Liver (tissue), 9 donors: ENCODE data around the gene PTMA. TPM values are rescaled to one million over a fixed set of nuclear protein-coding genes. Genes with fewer than 3 reads are reported as not detected.

Experiments
- DNase-seq: peaks from one replicate; pipeline ENCODE4 v3.0.0-alpha.2; 2017; ENCODE audit warnings: low spot score
- H3K27ac ChIP-seq, 2 donors: one replicate each; pipeline ENCODE4 v1.7.0; 2013; ENCODE audit warnings: inconsistent platforms in 2 of 2, low read length in 2 of 2, control low read depth in 1 of 2, low read depth in 1 of 2, mild to moderate bottlenecking in 1 of 2
- H3K27me3 ChIP-seq, 4 donors: one replicate each; pipeline versions ENCODE4 v1.6.1 to v1.7.0; 2013; ENCODE audit warnings: low read length in 3 of 4, inconsistent platforms in 1 of 4, mild to moderate bottlenecking in 1 of 4, moderate library complexity in 1 of 4; ENCODE audit not compliant: control insufficient read depth in 4 of 4, insufficient read depth in 4 of 4
- H3K36me3 ChIP-seq, 4 donors: one replicate each; pipeline versions ENCODE4 v1.6.1 to v1.7.0; 2013; ENCODE audit warnings: low read length in 3 of 4, mild to moderate bottlenecking in 3 of 4, low read depth in 1 of 4, moderate library complexity in 1 of 4; ENCODE audit not compliant: control insufficient read depth in 4 of 4, insufficient read depth in 3 of 4
- H3K4me1 ChIP-seq, 4 donors: one replicate each; pipeline versions ENCODE4 v1.6.1 to v1.7.0; 2013; ENCODE audit warnings: low read length in 3 of 4, mild to moderate bottlenecking in 3 of 4, moderate library complexity in 1 of 4; ENCODE audit not compliant: control insufficient read depth in 4 of 4, insufficient read depth in 4 of 4
- H3K4me3 ChIP-seq, 3 donors: one replicate each; pipeline versions ENCODE4 v1.6.1 to v1.7.0; 2013; ENCODE audit warnings: low read length in 3 of 3, control low read depth in 1 of 3, low read depth in 1 of 3, mild to moderate bottlenecking in 1 of 3
- H3K9ac ChIP-seq, 2 donors: one replicate each; pipeline ENCODE4 v1.7.0; 2013; ENCODE audit warnings: low read length in 2 of 2, mild to moderate bottlenecking in 2 of 2, moderate library complexity in 2 of 2, control low read depth in 1 of 2, low read depth in 1 of 2
- H3K9me3 ChIP-seq, 4 donors: one replicate each; pipeline versions ENCODE4 v1.6.1 to v1.7.0; 2013; ENCODE audit warnings: low read length in 3 of 4; ENCODE audit not compliant: control insufficient read depth in 4 of 4
- FOXA1 ChIP-seq: IDR thresholded peaks from 2 replicates; pipeline ENCODE4 v1.6.1; 2016; ENCODE audit warnings: antibody characterized with exemption
- FOXA2 ChIP-seq: IDR thresholded peaks from 2 replicates; pipeline ENCODE4 v1.6.1; 2016; ENCODE audit warnings: antibody characterized with exemption
- HNF4G ChIP-seq: IDR thresholded peaks from 2 replicates; pipeline ENCODE4 v1.6.1; 2016; ENCODE audit warnings: antibody characterized with exemption
- JUND ChIP-seq, 2 donors: IDR thresholded peaks; 2 replicates each; pipeline ENCODE4 v1.6.1; 2016; ENCODE audit warnings: antibody characterized with exemption in 2 of 2
- NR2F2 ChIP-seq: IDR thresholded peaks from 2 replicates; pipeline ENCODE4 v1.6.1; 2016; ENCODE audit warnings: antibody characterized with exemption
- RAD21 ChIP-seq, 2 donors: IDR thresholded peaks; 2 replicates each; pipeline ENCODE4 v1.6.1; 2016; ENCODE audit warnings: antibody characterized with exemption in 2 of 2, mild to moderate bottlenecking in 2 of 2
- RXRA ChIP-seq, 2 donors: IDR thresholded peaks; 2 replicates each; pipeline ENCODE4 v1.6.1; 2017 to 2018; ENCODE audit warnings: antibody characterized with exemption in 2 of 2, mild to moderate bottlenecking in 1 of 2
- TAF1 ChIP-seq: conservative IDR thresholded peaks from 2 replicates; pipeline ENCODE4 v1.6.1; 2016; ENCODE audit warnings: antibody characterized with exemption, mild to moderate bottlenecking
- YY1 ChIP-seq: IDR thresholded peaks from 2 replicates; pipeline ENCODE4 v1.6.1; 2016; ENCODE audit warnings: antibody characterized with exemption, mild to moderate bottlenecking
- WGBS: extraction: QIAGEN DNeasy Blood & Tissue Kit; methylation state at CpG from one replicate; pipeline ENCODE4 v1.1.7; 2013; 5-methylcytosine and 5-hydroxymethylcytosine counted together
- polyA plus RNA-seq, 2 donors: library from polyadenylated mRNA; stranded (reverse) in 1 of 2; unstranded in 1 of 2; fragments of 200-250 nt in 1 of 2; fragments of >200 nt in 1 of 2; fragmentation: Nextera tagmentation in 1 of 2; extraction: Ambion mirVana in 1 of 2; gene quantifications; one replicate each; pipeline versions ENCODE4 v1.2.1 to v1.2.3, GENCODE V29; 2013 to 2015
- total RNA-seq, 2 donors: library from RNA; depleted of rRNA; stranded (reverse); fragments of >200 nt; gene quantifications; one replicate each; pipeline ENCODE4 v1.2.3, GENCODE V29; 2014
- TF ChIP-seq, protein P1 (sequence below): fragments of 150-350 bp; IDR thresholded peaks from 2 replicates; pipeline ENCODE4 v1.5.1; 2017; ENCODE audit warnings: improper control_type of control experiment, low read depth, low read length; ENCODE audit not compliant: missing input control
- TF ChIP-seq, protein P2 (sequence below): IDR thresholded peaks from 2 replicates; pipeline ENCODE4 v1.6.1; 2016; ENCODE audit warnings: antibody characterized with exemption
- TF ChIP-seq, protein P3 (sequence below): IDR thresholded peaks from 2 replicates; pipeline ENCODE4 v1.6.1; 2016; ENCODE audit warnings: antibody characterized with exemption, mild to moderate bottlenecking
- TF ChIP-seq, protein P4 (sequence below): IDR thresholded peaks from 2 replicates; pipeline ENCODE4 v1.6.1; 2016; ENCODE audit warnings: antibody characterized with exemption
- donor health status: healthy.
- donor health status: healthy.
- donor health status: healthy.
- donor health status: healthy.
- donor health status: healthy.

The PTMA gene
- total and polyA plus RNA-seq, 4 donors: 201 to 523 (median 366) TPM

DNA sequence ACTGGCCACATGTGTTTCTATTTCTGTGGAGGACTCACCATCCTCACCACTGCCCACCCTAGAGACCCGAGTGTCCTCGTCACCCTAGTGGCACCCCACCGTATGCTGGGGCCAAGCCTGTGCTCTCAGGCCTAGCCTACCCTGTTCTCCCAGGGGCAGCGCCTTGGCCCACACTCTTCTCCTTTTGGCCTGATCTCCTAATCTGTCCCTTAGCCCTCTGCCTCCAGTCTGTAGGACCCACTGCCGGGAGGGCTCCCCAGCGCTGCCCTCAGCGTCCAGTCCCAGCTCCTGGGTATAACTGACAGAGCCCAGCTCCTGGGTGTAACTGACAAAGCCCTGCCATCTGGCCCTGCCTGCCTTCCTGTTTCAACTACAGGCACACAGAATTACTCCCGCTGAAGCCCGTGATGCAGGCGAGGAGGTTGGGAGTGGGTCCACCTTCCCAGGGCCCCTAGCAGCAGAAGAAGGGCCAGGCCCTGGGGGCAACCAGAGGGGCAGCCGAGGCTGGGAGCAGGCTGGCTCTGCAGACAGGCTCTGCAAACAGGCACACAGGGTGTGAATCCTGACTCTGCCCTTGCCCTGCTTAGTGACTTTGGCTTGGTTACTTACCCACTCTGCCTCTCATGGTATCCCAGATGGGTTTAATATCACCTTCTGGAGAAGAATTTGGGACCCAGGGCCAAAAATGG lies 25.6 kb upstream of the PTMA start:
- peaks cover 6 to 23% (median 11%) of the 10 kb centered on the region in 4 donors for H3K4me1 ChIP-seq
- H3K27ac ChIP-seq: no peak overlapping the region
- DNase-seq: no peak
- no peaks in the 10 kb centered on the region for H3K27me3 ChIP-seq
- H3K9ac ChIP-seq: no peak overlapping the region
- no peaks in the 10 kb centered on the region for H3K36me3 ChIP-seq
- 89% methylated on average over 11 of the region's 11 CpGs for WGBS
- H3K4me3 ChIP-seq: no peak overlapping the region
- TF ChIP-seq JUND (IDR thresholded peaks at IDR 0.05): no peak
- TF ChIP-seq, protein P1, sequence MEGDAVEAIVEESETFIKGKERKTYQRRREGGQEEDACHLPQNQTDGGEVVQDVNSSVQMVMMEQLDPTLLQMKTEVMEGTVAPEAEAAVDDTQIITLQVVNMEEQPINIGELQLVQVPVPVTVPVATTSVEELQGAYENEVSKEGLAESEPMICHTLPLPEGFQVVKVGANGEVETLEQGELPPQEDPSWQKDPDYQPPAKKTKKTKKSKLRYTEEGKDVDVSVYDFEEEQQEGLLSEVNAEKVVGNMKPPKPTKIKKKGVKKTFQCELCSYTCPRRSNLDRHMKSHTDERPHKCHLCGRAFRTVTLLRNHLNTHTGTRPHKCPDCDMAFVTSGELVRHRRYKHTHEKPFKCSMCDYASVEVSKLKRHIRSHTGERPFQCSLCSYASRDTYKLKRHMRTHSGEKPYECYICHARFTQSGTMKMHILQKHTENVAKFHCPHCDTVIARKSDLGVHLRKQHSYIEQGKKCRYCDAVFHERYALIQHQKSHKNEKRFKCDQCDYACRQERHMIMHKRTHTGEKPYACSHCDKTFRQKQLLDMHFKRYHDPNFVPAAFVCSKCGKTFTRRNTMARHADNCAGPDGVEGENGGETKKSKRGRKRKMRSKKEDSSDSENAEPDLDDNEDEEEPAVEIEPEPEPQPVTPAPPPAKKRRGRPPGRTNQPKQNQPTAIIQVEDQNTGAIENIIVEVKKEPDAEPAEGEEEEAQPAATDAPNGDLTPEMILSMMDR: no peak
- TF ChIP-seq, protein P2, sequence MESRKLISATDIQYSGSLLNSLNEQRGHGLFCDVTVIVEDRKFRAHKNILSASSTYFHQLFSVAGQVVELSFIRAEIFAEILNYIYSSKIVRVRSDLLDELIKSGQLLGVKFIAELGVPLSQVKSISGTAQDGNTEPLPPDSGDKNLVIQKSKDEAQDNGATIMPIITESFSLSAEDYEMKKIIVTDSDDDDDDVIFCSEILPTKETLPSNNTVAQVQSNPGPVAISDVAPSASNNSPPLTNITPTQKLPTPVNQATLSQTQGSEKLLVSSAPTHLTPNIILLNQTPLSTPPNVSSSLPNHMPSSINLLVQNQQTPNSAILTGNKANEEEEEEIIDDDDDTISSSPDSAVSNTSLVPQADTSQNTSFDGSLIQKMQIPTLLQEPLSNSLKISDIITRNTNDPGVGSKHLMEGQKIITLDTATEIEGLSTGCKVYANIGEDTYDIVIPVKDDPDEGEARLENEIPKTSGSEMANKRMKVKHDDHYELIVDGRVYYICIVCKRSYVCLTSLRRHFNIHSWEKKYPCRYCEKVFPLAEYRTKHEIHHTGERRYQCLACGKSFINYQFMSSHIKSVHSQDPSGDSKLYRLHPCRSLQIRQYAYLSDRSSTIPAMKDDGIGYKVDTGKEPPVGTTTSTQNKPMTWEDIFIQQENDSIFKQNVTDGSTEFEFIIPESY: no peak
- TF ChIP-seq FOXA2: no peak
- TF ChIP-seq HNF4G: no peak
- TF ChIP-seq NR2F2: no peak
- no peak for TF ChIP-seq YY1
- TF ChIP-seq, protein P3, sequence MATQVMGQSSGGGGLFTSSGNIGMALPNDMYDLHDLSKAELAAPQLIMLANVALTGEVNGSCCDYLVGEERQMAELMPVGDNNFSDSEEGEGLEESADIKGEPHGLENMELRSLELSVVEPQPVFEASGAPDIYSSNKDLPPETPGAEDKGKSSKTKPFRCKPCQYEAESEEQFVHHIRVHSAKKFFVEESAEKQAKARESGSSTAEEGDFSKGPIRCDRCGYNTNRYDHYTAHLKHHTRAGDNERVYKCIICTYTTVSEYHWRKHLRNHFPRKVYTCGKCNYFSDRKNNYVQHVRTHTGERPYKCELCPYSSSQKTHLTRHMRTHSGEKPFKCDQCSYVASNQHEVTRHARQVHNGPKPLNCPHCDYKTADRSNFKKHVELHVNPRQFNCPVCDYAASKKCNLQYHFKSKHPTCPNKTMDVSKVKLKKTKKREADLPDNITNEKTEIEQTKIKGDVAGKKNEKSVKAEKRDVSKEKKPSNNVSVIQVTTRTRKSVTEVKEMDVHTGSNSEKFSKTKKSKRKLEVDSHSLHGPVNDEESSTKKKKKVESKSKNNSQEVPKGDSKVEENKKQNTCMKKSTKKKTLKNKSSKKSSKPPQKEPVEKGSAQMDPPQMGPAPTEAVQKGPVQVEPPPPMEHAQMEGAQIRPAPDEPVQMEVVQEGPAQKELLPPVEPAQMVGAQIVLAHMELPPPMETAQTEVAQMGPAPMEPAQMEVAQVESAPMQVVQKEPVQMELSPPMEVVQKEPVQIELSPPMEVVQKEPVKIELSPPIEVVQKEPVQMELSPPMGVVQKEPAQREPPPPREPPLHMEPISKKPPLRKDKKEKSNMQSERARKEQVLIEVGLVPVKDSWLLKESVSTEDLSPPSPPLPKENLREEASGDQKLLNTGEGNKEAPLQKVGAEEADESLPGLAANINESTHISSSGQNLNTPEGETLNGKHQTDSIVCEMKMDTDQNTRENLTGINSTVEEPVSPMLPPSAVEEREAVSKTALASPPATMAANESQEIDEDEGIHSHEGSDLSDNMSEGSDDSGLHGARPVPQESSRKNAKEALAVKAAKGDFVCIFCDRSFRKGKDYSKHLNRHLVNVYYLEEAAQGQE: no peak
- TF ChIP-seq TAF1: no peak
- TF ChIP-seq, protein P4, sequence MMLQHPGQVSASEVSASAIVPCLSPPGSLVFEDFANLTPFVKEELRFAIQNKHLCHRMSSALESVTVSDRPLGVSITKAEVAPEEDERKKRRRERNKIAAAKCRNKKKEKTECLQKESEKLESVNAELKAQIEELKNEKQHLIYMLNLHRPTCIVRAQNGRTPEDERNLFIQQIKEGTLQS: no peak
- no peaks in the 10 kb centered on the region for H3K9me3 ChIP-seq

DNA sequence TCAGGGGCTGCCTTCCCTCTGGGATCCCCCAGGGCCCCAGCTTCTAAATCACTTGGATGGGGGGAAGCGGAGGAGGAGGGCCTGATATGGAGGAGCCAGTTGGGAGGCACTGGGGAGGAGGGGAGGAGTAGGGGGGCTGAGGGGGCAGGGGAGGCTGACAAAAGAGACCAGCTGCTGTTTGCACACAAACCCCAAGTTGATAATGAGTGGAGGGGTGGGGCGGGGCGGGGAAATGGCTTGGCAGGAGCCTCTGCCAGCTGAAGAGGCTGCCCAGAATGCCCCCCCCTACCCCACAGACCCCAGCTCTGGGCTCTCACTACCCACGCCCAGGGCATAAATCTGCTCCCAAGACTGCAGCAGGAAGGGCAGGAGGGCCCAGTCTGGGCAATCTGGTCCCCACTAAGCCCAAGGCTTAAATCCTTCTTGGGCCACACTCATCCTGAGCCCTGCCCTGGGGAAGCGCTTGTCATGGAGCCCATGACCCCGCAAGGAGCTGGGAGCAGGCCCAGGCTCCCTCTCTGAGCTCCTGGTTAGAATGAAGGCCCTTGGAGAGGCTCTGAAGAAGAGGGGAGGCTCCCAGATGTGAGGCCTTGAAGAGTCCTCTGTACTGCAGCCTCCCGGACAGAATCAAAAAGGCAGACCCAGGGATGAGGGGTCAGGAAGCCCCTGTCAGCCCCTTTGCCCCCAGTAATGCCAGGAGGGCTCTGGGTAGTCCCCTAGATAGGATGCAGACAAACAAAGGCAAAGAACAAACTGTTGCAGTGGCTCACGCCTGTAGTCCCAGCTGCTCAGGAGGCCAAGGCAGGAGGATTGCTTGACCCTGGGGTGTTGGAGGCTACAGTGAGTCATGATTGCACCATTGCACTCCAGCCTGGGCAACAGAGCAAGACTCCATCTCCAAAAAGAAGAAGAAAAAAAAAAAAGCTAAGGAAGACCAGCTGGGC lies 24.8 kb upstream of the PTMA start:
- no peak overlapping the region for H3K27ac ChIP-seq
- H3K4me3 ChIP-seq: no peak overlapping the region
- H3K9ac ChIP-seq: no peak overlapping the region
- no peaks in the 10 kb centered on the region for H3K27me3 ChIP-seq
- no peak for DNase-seq
- 94% methylated on average over 8 of the region's 8 CpGs for WGBS
- no peaks in the 10 kb centered on the region for H3K9me3 ChIP-seq
- TF ChIP-seq, protein P3: no peak
- TF ChIP-seq RXRA (IDR thresholded peaks at IDR 0.05): no peak
- TF ChIP-seq HNF4G: no peak
- no peak for TF ChIP-seq FOXA1
- TF ChIP-seq NR2F2: no peak
- TF ChIP-seq RAD21 (IDR thresholded peaks at IDR 0.05): no peak
- H3K36me3 ChIP-seq: no peaks in the 10 kb centered on the region
- peaks cover 5 to 22% (median 10%) of the 10 kb centered on the region in 4 donors for H3K4me1 ChIP-seq
